HepG2 (cell line): ENCODE results near the gene SAXO2. TPM values are rescaled to one million over a fixed set of nuclear protein-coding genes. Genes with fewer than 3 reads are reported as not detected.

Source experiments
- CREM ChIP-seq, 2 experiments: sonication (generic) in 1 of 2; formaldehyde crosslinking in 1 of 2; IDR thresholded peaks; 2 replicates each; pipeline versions ENCODE4 v1.4.0 to v1.6.1; 2016 to 2020; ENCODE audit warnings: antibody characterized with exemption in 1 of 2, mild to moderate bottlenecking in 1 of 2, missing genetic modification reagents in 1 of 2
- GABPB1 ChIP-seq: IDR thresholded peaks from 2 replicates; pipeline ENCODE4 v1.6.1; 2016; ENCODE audit warnings: mild to moderate bottlenecking, missing genetic modification reagents, moderate library complexity, missing compliant biosample characterization
- GFI1 ChIP-seq: sonication (generic); formaldehyde crosslinking; IDR thresholded peaks from 2 replicates; pipeline ENCODE4 v1.5.0; 2020; ENCODE audit warnings: missing genetic modification reagents, mild to moderate bottlenecking, borderline replicate concordance
- MED1 ChIP-seq: sonication (generic); formaldehyde crosslinking; IDR thresholded peaks from 2 replicates; pipeline ENCODE4 v1.4.0; 2020; ENCODE audit warnings: missing genetic modification reagents
- MXI1 ChIP-seq: IDR thresholded peaks from 3 replicates; pipeline ENCODE4 v1.6.1; 2012; ENCODE audit warnings: low read depth, low read length, inconsistent platforms, borderline replicate concordance
- NRL ChIP-seq: sonication (generic); formaldehyde crosslinking; IDR thresholded peaks from 2 replicates; pipeline ENCODE4 v1.5.0; 2020; ENCODE audit warnings: missing genetic modification reagents, mild to moderate bottlenecking, moderate library complexity, borderline replicate concordance
- RBFOX2 ChIP-seq: fragments of 200-400 bp; formaldehyde crosslinking; IDR thresholded peaks from 2 replicates; pipeline ENCODE4 v1.6.1; 2017; ENCODE audit warnings: low read depth, mild to moderate bottlenecking, low read length
- RBM22 ChIP-seq: fragments of 200-400 bp; formaldehyde crosslinking; optimal IDR thresholded peaks from 2 replicates; pipeline ENCODE3; 2017; ENCODE audit warnings: mild to moderate bottlenecking, low read length, moderate library complexity
- RBM39 ChIP-seq: fragments of 200-400 bp; formaldehyde crosslinking; IDR thresholded peaks from one replicate; pipeline ENCODE4 v1.6.1; 2018; ENCODE audit warnings: antibody characterized with exemption, mild to moderate bottlenecking, low read depth, low read length; ENCODE audit not compliant: poor library complexity, severe bottlenecking
- WIZ ChIP-seq: sonication (generic); formaldehyde crosslinking; IDR thresholded peaks from 2 replicates; pipeline ENCODE4 v1.5.1; 2020; ENCODE audit warnings: mild to moderate bottlenecking, missing genetic modification reagents
- ZFP37 ChIP-seq: sonication (generic); formaldehyde crosslinking; IDR thresholded peaks from 2 replicates; pipeline ENCODE4 v1.4.0; 2020; ENCODE audit warnings: missing genetic modification reagents, borderline replicate concordance
- ZMYM4 ChIP-seq: sonication (generic); formaldehyde crosslinking; IDR thresholded peaks from 2 replicates; pipeline ENCODE4 v1.8.1; 2023; ENCODE audit warnings: mild to moderate bottlenecking, missing genetic modification reagents
- ZNF160 ChIP-seq: sonication (generic); formaldehyde crosslinking; IDR thresholded peaks from 2 replicates; pipeline ENCODE4 v1.8.0; 2022; ENCODE audit warnings: mild to moderate bottlenecking, inconsistent platforms, missing genetic modification reagents
- ZNF350 ChIP-seq: sonication (generic); formaldehyde crosslinking; IDR thresholded peaks from 2 replicates; pipeline ENCODE4 v1.4.0; 2020; ENCODE audit warnings: mild to moderate bottlenecking, low read depth, missing genetic modification reagents, borderline replicate concordance
- ZNF430 ChIP-seq: sonication (generic); formaldehyde crosslinking; IDR thresholded peaks from 2 replicates; pipeline ENCODE4 v1.9.0; 2021; ENCODE audit warnings: mild to moderate bottlenecking, missing genetic modification reagents
- ZNF749 ChIP-seq: sonication (generic); formaldehyde crosslinking; IDR thresholded peaks from 2 replicates; pipeline ENCODE4 v1.8.0; 2022; ENCODE audit warnings: mild to moderate bottlenecking, missing genetic modification reagents, moderate library complexity, borderline replicate concordance
- ZNF782 ChIP-seq: sonication (generic); formaldehyde crosslinking; IDR thresholded peaks from 2 replicates; pipeline ENCODE4 v1.4.0; 2020; ENCODE audit warnings: missing genetic modification reagents, mild to moderate bottlenecking, borderline replicate concordance
- ZZZ3 ChIP-seq: sonication (generic); formaldehyde crosslinking; IDR thresholded peaks from 2 replicates; pipeline ENCODE4 v1.4.0; 2020; ENCODE audit warnings: missing genetic modification reagents, mild to moderate bottlenecking, borderline replicate concordance
- polyA plus RNA-seq, 8 experiments: library from polyadenylated mRNA; depleted of rRNA in 3 of 8; stranded (reverse) in 7 of 8; unstranded in 1 of 8; fragments of >200 nt; fragmentation: Illumina TruSeq in 4 of 8; extraction: Trizol in 4 of 8; gene quantifications; 2 replicates each; pipeline versions ENCODE4 v1.2.1 to v1.2.3, GENCODE V29; 2011 to 2016; ENCODE audit warnings: low read depth in 4 of 8, missing spikeins in 1 of 8, mixed read lengths in 1 of 8; ENCODE audit not compliant: insufficient read depth in 1 of 8
- total RNA-seq, 5 experiments: library from RNA; depleted of rRNA; stranded (reverse); fragments of >200 nt; fragmentation: Illumina TruSeq; extraction: Trizol; gene quantifications; 2 replicates each; pipeline ENCODE4 v1.2.3, GENCODE V29; 2016; ENCODE audit warnings: low read depth in 1 of 5
- TF ChIP-seq, protein P1 (sequence below): sonication (generic); formaldehyde crosslinking; IDR thresholded peaks from 2 replicates; pipeline ENCODE4 v1.4.0; 2020; ENCODE audit warnings: missing genetic modification reagents, borderline replicate concordance
- TF ChIP-seq, protein P2 (sequence below), 2 experiments: sonication (generic) in 1 of 2; formaldehyde crosslinking in 1 of 2; IDR thresholded peaks; 2 replicates each; pipeline versions ENCODE4 v1.4.0 to v1.6.1; 2018 to 2020; ENCODE audit warnings: missing genetic modification reagents in 2 of 2, borderline replicate concordance in 1 of 2, low read depth in 1 of 2, mild to moderate bottlenecking in 1 of 2, missing biosample characterization in 1 of 2
- TF ChIP-seq, protein P3 (sequence below): sonication (generic); formaldehyde crosslinking; IDR thresholded peaks from 2 replicates; pipeline ENCODE4 v1.4.0; 2020; ENCODE audit warnings: missing genetic modification reagents
- TF ChIP-seq, protein P4 (sequence below): sonication (generic); formaldehyde crosslinking; IDR thresholded peaks from 2 replicates; pipeline ENCODE4 v1.5.0; 2020; ENCODE audit warnings: mild to moderate bottlenecking, low read depth, missing genetic modification reagents, borderline replicate concordance

SAXO2 gene
- total and polyA plus RNA-seq, 2 of the 13 experiments (the other 11 are each of a cell fraction or from before 2014, with no cell fraction given) = 0.01 to 1.5 TPM

DNA sequence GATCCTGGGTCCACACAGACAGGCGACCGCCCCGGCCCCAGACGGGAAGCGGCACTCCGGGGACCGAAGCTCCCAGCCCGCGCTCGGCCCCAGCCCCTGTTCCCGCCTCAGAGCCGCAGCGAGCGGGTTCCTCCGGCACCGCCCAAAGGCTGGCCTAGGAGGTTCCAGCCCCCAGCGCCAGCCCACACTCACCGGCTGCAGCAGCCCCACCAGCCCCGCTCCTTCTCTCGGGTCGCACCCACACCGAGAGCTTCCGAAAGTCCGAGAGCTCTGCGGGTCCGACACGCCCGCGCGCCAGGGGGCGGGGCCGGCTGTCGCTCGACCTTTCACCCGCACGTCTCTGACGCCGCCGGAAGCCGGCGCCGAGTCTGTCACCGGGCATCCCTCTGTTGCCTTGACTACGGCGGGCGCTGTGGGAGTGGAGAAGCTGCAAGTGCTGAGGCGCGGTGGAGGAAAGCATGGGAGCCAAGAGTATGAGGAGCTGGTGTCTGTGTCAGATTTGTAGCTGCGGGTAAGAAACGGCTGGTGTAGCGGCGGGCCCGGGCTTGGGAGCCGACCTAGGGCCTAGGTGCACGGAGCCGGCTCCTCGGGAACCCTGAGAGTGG lies at the start of gene SAXO2, which contains the start of gene EFL1 (continued):
- TF ChIP-seq, protein P1, sequence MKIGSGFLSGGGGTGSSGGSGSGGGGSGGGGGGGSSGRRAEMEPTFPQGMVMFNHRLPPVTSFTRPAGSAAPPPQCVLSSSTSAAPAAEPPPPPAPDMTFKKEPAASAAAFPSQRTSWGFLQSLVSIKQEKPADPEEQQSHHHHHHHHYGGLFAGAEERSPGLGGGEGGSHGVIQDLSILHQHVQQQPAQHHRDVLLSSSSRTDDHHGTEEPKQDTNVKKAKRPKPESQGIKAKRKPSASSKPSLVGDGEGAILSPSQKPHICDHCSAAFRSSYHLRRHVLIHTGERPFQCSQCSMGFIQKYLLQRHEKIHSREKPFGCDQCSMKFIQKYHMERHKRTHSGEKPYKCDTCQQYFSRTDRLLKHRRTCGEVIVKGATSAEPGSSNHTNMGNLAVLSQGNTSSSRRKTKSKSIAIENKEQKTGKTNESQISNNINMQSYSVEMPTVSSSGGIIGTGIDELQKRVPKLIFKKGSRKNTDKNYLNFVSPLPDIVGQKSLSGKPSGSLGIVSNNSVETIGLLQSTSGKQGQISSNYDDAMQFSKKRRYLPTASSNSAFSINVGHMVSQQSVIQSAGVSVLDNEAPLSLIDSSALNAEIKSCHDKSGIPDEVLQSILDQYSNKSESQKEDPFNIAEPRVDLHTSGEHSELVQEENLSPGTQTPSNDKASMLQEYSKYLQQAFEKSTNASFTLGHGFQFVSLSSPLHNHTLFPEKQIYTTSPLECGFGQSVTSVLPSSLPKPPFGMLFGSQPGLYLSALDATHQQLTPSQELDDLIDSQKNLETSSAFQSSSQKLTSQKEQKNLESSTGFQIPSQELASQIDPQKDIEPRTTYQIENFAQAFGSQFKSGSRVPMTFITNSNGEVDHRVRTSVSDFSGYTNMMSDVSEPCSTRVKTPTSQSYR (CRISPR knock-in tag) = no peak
- TF ChIP-seq RBM39 (peak; percentile 24), ZNF430 (CRISPR knock-in tag) (0 out of 2 replicates have a peak, but pooled peaks have one; percentile 34), ZFP37 (CRISPR knock-in tag) (no peak), MXI1 (peak; percentile 94; the same call in 2 of the 3 replicates), ZNF350 (peak; percentile 18; the same call in 1 of the 2 replicates), GABPB1 (CRISPR knock-in tag) (peak; percentile 95), MED1 (CRISPR knock-in tag) (peak; percentile 7; the same call in 1 of the 2 replicates), WIZ (CRISPR knock-in tag) (no peak), GFI1 (CRISPR knock-in tag) (peak; percentile 55; the same call in 1 of the 2 replicates), ZNF749 (CRISPR knock-in tag) (peak; percentile 75; the same call in 1 of the 2 replicates), CREM (IDR thresholded peaks at IDR 0.05) (peak; percentile 32; the same call in 1 of the 2 replicates), CREM (CRISPR knock-in tag; IDR thresholded peaks at IDR 0.05) (no peak), ZZZ3 (CRISPR knock-in tag) (no peak), ZMYM4 (CRISPR knock-in tag) (0 out of 2 replicates have a peak, but pooled peaks have one; percentile 19), RBM22 (peak; percentile 72), RBFOX2 (peak; percentile 85), ZNF782 (CRISPR knock-in tag) (0 out of 2 replicates have a peak, but pooled peaks have one; percentile 36), ZNF160 (CRISPR knock-in tag) (0 out of 2 replicates have a peak, but pooled peaks have one; percentile 37), NRL (CRISPR knock-in tag) (0 out of 2 replicates have a peak, but pooled peaks have one; percentile 18)
- TF ChIP-seq, protein P2, sequence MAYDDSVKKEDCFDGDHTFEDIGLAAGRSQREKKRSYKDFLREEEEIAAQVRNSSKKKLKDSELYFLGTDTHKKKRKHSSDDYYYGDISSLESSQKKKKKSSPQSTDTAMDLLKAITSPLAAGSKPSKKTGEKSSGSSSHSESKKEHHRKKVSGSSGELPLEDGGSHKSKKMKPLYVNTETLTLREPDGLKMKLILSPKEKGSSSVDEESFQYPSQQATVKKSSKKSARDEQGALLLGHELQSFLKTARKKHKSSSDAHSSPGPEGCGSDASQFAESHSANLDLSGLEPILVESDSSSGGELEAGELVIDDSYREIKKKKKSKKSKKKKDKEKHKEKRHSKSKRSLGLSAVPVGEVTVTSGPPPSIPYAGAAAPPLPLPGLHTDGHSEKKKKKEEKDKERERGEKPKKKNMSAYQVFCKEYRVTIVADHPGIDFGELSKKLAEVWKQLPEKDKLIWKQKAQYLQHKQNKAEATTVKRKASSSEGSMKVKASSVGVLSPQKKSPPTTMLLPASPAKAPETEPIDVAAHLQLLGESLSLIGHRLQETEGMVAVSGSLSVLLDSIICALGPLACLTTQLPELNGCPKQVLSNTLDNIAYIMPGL (CRISPR knock-in tag; IDR thresholded peaks at IDR 0.05; ENCODE audit: borderline replicate concordance in 1 of 2, low read depth in 1 of 2) = peak in 1 of 2 experiments; percentile 77; a peak in 2 of 4 replicates
- TF ChIP-seq, protein P3, sequence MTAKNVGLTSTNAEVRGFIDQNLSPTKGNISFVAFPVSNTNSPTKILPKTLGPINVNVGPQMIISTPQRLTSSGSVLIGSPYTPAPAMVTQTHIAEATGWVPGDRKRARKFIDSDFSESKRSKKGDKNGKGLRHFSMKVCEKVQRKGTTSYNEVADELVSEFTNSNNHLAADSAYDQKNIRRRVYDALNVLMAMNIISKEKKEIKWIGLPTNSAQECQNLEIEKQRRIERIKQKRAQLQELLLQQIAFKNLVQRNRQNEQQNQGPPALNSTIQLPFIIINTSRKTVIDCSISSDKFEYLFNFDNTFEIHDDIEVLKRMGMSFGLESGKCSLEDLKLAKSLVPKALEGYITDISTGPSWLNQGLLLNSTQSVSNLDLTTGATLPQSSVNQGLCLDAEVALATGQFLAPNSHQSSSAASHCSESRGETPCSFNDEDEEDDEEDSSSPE (CRISPR knock-in tag) = peak; percentile 42; the same call in 1 of the 2 replicates
- TF ChIP-seq, protein P4, sequence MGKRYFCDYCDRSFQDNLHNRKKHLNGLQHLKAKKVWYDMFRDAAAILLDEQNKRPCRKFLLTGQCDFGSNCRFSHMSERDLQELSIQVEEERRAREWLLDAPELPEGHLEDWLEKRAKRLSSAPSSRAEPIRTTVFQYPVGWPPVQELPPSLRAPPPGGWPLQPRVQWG (CRISPR knock-in tag) = no peak
